NCI-H748 (cell line): ENCODE measurements around the gene LHPP.

Experiments used
- DNase-seq: peaks from one replicate; lab custom pipeline; 2025; ENCODE audit not compliant: unreplicated experiment; lab: John Stamatoyannopoulos, UW

The LHPP gene

DNA sequence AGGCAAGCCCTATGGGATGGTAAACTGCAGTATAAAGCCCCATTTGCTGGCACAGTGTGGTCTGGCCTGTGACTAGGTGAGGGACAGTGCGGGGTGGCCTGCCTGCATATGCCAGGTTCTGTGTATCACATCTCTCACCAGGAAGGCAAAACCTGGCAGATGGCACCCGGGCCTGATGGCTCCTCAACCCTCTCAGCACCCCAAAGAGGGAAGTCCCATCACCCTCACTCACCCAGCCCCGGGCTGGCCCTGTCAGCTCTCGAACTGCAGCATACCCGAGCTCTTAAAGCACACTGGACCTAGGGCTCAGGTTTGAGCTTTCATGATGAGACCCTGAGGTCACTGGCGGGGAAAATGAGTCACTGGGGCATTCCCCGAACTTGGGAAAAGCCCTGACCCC lies 130.5 kb downstream of the LHPP start:
- no peak for DNase-seq

DNA sequence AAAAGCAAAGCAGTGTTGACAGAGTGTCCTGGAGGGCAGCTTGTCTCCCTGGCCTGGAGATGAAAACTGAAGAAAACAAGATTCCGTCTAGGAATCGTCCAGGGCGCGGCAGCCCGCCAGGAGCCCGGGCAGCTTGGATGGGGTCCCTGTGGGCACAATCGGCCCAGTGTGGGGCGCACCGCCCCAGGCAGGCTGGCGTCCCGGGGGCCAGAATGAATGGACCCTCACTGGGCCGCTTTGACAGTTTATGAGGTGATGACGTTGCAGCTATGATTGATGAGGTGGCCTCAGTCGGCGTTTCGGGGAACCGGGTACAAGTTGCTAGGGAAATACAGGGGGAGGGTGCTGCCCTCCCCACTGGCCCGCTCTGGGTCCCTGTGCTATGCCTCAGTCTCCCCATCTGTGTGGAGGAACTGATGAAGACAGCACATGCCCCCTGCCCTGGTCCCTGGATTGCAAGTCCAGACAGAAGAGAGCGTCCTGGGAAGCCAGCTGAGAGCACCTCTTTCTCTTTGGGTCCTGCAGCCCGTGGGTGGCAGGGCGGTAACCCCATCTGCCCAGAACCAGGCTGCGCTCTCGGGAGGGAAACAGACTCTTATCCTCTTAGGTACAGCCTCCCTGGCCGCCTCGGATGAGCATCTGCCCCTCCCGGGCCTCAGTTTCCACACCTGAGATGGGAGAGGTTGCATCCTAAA lies 131.3 kb downstream of the LHPP start:
- no peak for DNase-seq

DNA sequence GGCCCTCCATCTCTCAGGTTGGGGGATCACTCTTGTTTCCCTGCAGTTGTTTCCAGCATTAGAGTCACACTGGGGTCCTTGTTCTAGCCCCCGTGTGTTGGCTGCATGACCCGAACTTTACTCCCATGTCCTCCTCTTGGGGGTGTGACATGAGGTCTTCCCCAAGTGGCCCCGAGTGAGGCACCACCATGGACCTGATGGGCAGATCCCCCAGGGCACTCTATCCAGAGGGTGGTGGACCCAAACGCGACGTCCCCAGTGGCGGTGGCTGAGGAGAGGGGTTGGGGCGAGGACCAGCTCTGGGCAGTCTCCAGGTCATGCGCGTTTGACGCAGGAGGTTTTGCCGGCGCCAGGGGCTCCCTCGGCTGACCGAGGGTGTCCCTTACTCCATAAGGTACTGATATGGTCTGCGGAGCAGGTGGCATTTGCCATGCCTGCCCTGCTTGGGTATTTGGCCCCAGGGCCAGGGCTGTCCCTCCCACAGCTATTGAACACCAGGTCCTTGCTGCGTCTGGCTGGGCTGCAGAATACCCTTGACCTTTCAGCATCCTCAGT lies 131.9 kb downstream of the LHPP start:
- DNase-seq = no peak

DNA sequence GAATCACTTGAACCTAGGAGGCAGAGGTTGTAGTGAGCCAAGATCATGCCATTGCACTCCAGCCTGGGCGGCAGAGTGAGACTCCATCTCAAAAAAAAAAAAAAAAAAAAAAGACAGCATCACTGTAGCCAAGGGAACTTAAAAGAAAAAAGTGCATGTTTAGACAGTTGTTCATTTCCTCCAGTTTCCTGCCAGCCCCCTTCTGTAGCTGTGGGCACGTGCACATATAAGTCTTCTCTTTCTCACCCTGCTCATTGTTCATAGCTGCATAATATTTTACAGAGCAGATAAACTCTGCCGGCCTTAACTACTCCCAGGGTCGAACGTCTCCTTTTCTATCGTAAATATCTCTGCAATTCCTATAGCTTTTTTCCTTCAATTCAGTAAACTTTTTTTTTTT lies 132.6 kb downstream of the LHPP start:
- DNase-seq = no peak

DNA sequence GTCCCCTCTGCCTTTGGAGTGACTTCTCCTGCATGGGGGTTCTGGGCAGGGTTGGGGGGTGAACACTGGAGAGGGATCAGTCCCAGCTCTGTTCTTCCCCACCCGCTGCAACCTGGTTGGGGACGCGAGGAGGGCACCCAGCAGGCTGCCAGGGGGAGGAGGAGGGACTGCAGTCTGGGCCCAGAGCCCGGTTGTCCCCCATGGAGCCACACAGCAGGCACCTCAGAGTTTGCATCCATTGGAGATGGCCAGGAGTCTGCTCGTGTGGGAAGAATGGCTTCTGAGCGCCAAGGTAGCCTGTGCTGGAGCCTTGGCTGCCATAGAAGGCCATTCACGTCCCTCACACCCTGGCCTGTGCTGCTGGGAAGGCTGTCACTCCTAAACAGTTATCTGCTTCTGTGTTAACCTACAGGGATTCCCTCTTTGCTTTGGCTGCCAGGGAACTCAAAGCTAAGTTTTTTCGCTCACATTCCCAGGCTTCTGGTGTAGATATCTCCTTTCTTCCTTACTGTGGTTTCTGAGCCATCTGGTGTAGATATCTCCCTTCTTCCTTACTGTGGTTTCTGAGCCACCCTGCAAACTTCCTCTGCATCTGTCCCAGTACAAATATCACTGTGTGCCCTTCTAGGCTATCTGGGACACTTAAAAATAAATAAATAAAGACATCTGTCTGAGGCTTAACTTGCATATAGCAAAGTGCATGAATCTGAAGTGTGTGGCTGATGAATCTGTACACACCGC lies 133.7 kb downstream of the LHPP start:
- DNase-seq = no peak

DNA sequence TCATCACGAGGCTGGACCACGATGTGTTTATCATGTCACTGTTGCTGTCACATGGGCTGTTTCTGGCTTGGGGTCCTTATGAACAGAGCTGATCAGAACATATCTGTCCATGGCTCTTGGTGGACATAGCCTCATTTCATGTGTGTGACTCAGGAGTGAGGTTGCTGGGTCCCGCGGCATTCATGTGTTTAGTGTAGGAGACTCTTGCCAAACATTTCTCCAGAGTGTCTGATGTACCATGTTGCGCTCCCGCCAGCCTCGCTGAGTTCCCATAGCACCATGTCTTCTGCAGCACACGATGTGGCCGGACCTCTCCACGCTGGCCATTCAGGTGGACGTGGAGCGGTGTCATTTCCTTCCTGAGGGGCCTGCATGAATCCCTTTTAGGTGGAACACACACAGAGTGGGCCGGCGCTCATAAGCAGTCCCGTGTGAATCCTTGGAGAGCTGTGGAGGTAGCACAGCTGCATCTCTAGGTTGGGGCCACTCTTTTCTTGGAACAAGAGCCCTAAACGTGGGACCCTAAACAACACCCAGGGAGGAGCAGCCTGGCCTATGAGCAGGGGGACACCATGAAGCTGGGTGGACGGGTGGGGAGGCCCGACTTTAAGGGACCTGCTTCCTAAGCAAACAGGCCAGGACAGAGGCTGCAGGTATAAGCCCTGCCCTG lies 134.6 kb downstream of the LHPP start:
- DNase-seq = no peak

DNA sequence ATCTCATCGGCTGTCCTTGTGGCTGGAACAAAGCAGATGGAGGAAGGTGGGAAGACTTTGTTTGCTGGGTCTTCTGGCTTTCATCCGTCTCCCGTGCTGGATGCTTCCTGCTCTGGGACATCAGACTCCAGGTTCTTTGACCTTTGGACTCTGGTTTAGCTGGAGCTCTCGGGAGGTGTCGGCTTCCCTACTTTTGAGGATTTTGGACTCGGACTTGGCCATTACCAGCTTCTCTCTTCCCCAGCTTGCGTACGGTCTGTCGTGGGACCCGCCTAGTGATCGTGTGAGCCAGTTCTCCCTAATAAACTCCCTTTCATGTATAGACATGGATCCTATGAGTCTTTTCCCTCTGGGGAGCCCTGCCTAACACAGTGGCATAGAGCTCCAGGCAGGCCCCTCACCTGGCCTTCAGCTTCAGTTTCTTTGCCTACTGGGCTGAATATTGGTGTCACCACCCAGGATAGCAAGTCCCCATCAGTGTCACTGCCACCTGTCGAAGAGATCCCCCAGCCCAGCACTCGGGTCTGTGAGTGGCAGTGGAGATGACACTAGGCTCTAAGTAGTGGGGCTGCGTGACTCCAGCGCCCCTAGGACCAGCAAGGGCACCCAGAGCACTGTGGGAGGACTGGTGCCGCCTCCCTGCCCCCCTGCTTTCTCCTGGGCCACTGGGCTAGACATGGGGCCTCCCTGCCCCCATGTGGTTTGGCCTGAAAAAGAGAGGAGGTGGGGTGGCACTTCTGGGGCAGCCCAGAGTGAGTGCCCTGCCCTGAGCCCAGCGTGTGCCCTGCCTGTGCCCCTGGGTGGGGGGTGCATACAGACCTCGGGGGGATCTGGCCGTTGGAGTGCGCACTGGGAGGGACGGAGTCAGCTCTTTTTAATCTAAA lies 135.6 kb downstream of the LHPP start:
- no peak for DNase-seq

DNA sequence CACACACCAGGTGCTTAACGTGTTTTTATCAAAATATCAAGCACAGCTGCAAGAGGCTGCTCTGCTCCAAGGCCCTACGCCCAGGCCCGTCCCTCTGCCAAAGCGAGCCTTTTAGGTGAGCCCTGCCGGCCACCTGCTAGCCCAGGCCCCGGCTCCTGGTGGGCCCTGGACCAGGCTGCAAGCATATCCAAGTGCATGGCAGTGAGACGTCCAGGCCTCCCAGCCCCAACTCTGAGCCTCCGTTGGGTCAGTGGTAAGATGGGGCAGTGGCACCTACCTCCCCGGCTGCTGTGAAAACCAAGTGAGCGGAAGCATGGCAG lies 136.2 kb downstream of the LHPP start:
- no peak for DNase-seq

DNA sequence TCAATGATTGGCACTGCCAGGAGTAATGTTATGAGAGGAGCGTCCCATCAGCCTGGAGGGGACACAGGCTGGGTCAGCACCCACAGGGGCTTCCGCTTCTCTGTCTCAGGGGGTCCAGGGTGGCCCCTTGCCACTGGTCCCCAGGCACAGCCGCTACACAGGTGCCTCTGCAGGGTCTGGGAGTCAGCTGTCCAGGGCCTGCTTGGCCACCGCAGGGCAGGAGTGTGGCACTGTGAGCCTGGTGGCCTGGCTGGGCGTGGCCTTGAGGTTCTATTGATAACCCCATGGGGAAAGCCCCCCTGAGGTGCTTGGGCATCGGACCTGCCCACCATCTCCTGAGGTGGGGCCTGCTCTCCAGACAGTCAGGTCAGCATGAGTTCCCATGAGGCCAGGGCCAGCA lies 136.6 kb downstream of the LHPP start:
- DNase-seq = no peak

DNA sequence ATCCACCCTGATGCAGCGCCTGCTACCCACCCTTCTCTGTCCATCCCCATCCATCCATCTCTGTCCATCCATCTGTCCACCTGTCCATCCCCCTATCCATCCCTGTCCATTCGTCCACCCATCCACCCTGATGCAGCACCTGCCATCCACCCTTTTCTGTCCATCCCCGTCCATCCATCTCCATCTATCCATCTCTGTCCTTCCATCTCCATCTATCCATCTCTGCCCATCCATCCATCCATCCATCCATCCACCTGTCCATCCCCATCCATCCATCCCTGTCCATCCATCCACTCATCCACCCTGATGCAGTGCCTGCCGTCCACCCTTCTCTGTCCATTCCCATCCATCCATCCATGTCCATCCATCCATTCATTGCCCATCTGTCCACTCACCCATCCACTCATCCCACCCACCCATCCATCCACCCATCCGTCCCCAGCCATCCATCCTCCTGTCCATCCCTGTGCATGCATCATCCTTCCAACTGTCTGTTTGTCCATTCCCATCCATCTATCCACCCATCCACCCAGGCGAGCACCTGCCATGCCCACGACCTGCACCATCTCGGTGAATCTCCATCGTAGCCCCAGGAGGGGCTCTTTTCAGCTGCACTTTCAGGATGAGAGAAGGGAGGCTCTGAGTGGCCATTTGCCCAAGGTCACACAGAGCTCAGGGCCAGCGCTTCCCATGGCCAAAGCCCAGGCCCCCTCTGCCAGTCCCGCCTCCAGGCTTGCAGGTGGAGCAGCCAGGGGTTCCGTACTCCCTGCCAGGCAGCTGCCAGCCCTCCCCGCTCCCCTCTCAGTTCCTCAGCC lies 137.4 kb downstream of the LHPP start:
- no peak for DNase-seq

DNA sequence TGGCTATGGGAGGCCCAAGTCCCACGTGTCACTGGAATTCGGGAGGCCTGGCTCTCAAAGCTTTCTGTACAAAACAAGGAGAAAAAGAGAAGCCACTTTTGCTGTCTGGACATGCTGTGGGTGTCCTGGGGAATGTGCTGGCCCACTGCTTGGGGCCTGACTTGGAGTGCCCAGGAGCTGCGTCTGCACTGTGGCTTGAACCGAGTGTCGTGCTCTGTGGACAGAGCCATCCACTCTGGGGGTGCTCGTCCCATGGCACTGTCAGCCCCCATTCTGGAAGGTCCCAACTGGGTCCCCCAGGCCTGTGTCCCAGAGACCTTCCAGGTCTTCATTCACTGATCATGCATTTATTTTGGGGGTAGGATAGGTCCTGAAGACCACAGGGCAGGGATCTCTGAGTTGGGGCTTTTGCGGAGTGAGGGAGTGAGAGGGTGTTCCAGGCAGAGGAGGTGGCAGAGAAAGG lies 138.0 kb downstream of the LHPP start:
- DNase-seq = no peak

DNA sequence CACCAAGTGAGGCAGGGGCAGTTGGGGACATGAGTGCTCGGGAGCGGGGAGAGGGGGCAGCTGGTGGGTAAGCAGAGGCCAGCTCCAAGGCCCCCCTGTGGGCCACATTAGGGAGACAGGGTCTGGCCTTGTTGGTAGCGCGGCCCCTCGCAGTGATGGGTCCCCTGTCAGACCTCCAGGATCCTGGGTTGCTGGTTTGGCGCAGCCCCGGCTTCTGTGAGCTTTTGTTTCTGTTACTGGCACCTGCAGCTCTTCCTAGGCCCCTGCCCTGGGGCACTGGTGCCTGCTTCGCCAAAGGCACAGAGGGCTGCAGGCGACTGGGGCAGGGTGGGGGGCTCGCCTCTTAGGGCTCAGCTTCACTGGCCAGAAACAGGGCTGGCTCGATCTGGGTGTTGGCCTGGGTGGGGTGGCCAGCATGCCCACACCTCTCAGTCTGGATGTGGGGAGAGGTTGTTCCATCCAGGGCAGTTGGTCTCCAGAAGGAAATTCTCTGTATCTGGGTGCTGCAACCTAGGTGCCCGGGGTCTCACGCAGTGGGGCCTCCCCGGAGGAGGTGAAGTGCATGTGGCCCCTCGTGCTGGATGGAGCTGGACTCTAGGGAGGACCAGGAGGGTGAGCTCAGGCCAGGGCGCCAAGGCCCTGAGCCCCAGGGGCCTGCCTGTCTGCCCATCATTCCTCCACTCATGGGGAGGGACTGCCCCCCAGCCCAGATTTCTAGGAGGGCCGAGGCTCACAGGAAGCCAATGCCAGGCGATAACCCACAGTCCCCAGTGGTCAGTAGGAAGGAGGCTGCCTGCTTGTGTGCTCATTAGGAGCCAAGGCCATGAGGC lies 138.6 kb downstream of the LHPP start:
- DNase-seq = no peak

DNA sequence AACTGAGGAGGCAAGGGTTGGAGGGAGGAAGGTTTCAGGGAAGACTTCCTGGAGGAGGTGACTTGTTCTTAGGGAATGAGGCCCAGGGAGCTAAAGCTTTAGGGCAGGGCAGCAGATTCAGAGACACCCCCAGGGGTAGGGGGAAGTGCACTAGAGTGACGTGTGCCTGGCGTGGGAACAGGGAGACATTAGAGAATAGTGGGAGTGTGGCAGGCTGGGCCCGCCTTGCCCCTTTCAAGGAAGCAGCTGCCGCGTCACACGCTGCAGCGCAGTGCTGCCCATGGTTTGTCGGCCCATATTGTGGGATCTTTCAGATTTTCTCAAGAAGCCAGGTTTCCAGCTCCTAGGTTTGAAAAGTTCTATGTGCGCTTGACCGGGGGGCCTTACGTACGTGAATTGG lies 139.4 kb downstream of the LHPP start:
- DNase-seq = no peak

DNA sequence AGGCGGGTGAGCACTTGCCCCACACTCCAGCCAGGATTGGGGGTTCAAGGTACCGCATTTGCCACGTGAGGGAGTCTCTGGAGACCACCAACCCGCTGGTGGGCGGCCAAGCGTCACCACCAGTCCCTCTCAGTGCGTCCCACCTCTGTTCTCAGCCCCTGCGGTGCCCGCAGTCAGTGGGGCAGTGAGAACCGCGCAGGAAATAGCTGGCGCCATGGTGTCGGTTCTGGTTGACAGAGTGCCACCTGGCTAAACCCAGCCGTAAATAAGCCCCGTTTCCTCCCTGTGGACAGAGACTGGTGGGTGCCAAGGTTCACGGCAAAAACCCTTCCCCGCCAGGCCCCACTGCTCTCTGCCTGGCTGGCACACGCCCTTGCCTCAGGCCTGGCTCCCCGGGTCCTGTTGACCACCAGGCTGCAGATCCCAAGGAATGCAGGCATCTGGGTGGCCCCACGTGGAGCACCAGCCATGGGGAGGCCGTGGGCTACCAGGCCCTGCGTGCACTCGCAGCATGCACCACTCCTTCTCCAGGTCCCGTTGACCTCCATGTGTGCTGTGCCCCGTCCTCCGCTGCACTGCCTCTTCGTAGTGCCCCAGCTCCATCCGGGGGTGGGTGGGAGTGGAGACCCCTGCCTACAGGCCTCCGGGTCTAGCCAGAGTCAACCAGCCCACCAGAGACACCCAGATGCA lies 140.0 kb downstream of the LHPP start:
- DNase-seq = no peak

DNA sequence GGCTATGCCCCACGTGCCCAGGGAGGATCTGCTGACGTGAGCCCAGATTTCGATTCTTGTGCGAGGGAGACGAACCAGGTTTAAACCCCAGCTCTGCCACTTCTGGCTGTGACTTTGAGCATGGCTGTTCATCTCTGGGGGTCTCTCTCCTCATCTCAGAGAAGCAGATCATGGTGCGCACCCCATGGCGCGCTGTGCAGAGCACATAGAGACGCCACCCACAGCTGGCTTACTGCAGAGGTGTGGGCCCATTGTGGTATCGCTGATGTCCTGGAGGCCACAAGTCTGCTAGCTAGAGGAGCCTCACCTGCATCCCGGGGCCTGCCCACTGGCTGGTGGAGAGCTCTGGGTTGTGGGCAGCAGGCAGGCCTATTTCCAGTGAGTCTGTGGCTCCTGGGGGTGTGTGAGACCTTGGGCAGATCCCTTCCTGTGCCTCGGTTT lies 140.5 kb downstream of the LHPP start:
- DNase-seq = no peak

DNA sequence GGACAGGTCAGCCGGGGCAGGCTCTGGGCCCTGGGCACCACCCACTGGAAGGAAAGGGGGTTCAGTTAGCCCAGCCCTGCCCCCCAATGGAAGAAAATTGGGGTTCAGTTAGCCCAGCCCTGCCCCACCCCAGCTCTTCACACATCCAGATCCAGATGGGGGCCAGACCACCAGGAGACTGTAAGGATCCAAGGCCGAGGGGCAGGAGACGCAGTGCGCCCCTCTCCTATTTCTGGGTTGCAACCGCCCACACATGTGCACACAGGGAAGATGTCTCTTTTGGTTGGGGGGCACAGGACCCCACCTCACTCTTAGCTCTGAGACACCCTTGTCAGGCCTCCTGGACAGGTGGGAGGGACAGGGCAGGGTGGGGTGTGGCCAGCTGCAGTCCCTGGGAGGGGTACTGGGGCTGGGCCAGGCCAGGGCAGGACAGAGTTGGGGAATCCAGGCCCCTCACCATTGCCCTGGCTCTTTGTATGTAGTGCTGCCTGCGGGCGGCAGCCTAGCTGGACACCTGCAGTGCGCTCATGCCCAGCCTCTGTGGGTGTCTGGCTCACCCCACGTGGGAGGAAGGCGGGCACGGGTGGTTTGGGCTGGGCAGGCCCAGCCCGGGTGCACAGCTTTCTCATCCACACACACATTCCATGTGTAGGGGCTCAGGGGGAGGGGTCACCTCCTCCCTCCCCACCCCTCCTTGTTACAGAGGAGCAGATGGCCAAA lies 141.2 kb downstream of the LHPP start:
- no peak for DNase-seq

DNA sequence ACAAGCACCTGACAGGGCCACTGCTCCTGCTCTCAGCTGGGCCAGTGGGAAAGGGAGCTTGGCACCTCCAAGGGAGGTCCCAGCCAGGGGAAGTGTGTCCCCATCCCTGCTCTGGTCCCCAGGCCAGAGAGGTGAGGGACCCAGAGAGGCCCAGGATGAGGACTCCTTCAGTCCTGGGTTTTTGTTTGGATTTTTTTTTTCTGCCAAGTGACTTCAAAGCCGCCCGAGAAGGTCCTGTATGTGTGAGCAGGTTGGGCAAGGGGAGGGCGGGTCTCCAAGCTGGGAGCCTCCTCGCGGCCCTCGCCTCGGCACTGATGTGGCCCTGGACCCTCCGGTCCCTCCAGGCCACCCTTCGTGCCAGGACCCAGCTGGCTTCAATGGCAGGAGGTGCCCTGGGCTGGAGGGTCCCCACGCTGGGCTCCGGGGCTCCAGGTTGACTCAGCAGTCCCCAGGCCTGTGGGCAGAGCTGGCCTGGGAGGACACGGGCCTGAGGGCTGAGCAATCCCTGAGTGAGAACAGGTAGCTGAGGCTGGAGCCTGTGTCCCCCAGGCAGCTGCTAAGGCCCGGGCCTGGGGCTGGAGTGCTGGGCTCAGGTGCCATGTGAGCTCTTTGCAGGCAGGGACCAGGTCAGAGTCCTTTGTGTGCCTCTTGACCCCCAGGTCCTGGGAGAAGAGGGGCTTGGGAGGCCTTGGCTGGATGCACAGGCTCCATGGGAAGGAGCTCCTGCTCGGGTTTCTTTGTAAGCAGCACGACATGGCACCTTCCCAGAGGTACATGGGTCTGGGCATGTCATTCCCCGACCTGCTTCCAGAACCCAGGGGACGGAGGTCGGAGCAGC lies 142.0 kb downstream of the LHPP start:
- DNase-seq = no peak
